ENCODE measurements around the gene ANKRD17.
"Not testable (repeated sequence)": the region's sequence is repeated elsewhere in the genome, so short reads cannot be mapped to it uniquely, and the experiment has no call there.

ANKRD17 gene

GRCh38 chr4:73258686-73259570 is at the start of gene ANKRD17:
Gene ANKRD17 (minus strand): TSS chr4:73258798. CDS start chr4:73258668, 130 bp downstream.
- DNase-seq: peak; percentile 28 to 98 (median 89)

GRCh38 chr4:73308286-73308685 is 49.7 kb upstream of the ANKRD17 start:
- peak in 16 of 58 donors; percentile 1 to 72 (median 5) for DNase-seq

GRCh38 chr4:73303711-73304110 is 45.1 kb upstream of the ANKRD17 start:
- no peak for DNase-seq

- no peak for DNase-seq
Measured at GRCh38 chr4:73299548-73300280, 41.1 kb upstream of the ANKRD17 start.

GRCh38 chr4:73292661-73293060 is 34.1 kb upstream of the ANKRD17 start:
- not testable (repeated sequence) for DNase-seq

GRCh38 chr4:73281982-73282381 is 23.4 kb upstream of the ANKRD17 start:
- no peak for DNase-seq

- DNase-seq: peak in 6 of 58 donors; percentile 2 to 21 (median 9)
Measured at GRCh38 chr4:73281396-73281795, 22.8 kb upstream of the ANKRD17 start.

- DNase-seq: no peak
Measured at GRCh38 chr4:73277201-73277600, 18.6 kb upstream of the ANKRD17 start.

- DNase-seq: no peak
Measured at GRCh38 chr4:73275318-73275654, 16.7 kb upstream of the ANKRD17 start.

GRCh38 chr4:73272816-73273215 is 14.2 kb upstream of the ANKRD17 start:
- DNase-seq: no peak

- no peak for DNase-seq
Measured at GRCh38 chr4:73267050-73267449, 8.5 kb upstream of the ANKRD17 start.

GRCh38 chr4:73259571-73260090 is 1.0 kb upstream of the ANKRD17 start:
- peak in 3 of 58 donors; percentile 26 to 44 (median 28) for DNase-seq

GRCh38 chr4:73258436-73258685 is 237 bp downstream of the ANKRD17 start:
- DNase-seq: peak in 19 of 58 donors; percentile 39 to 91 (median 86)

- peak in 18 of 58 donors; percentile 5 to 70 (median 47) for DNase-seq
Measured at GRCh38 chr4:73257651-73258435, 755 bp downstream of the ANKRD17 start.

- DNase-seq: peak in 54 of 58 donors; percentile 2 to 80 (median 44)
Measured at GRCh38 chr4:73257234-73257633, 1.4 kb downstream of the ANKRD17 start.

- not testable (repeated sequence) for DNase-seq
Measured at GRCh38 chr4:73255847-73256246, 2.8 kb downstream of the ANKRD17 start.

- no peak for DNase-seq
Measured at GRCh38 chr4:73252001-73252400, 6.6 kb downstream of the ANKRD17 start.

GRCh38 chr4:73251384-73251783 is 7.2 kb downstream of the ANKRD17 start:
- DNase-seq: no peak

- no peak for DNase-seq
Measured at GRCh38 chr4:73250642-73251041, 8.0 kb downstream of the ANKRD17 start.

- no peak for DNase-seq
Measured at GRCh38 chr4:73248821-73249220, 9.8 kb downstream of the ANKRD17 start.

- DNase-seq: no peak
Measured at GRCh38 chr4:73248416-73248815, 10.2 kb downstream of the ANKRD17 start.

GRCh38 chr4:73247100-73247499 is 11.5 kb downstream of the ANKRD17 start:
- DNase-seq: no peak
